Calu3 (cell line): Measurements from ENCODE around the gene MYADML2. TPM values are rescaled to one million over a fixed set of nuclear protein-coding genes. Genes with fewer than 3 reads are reported as not detected.
A peak's percentile ranks its signal among the peaks of the same experiment; 100 is the strongest.

Experiments
- BruUV-seq: library from RNA; stranded (reverse); fragments of 400-500 nt; replicated peaks from 2 replicates; lab custom pipeline; 2021; lab: Mats Ljungman, UMichigan
- CTCF ChIA-PET: fragments of 300-600 bp; sonication (Branson Sonifier 250); formaldehyde crosslinking; loops from one replicate; lab custom pipeline; 2022; ENCODE audit warnings: antibody characterized with exemption; lab: Charles Lee
- DNase-seq: peaks from one replicate; pipeline ENCODE4 v3.0.0; 2022
- H3K27ac Mint-ChIP-seq: one replicate; pipeline ENCODE4 v1.8.0; 2022; ENCODE audit warnings: mixed read lengths; ENCODE audit not compliant: unreplicated experiment
- H3K27me3 Mint-ChIP-seq: one replicate; pipeline ENCODE4 v1.8.0; 2022; ENCODE audit warnings: mixed read lengths; ENCODE audit not compliant: unreplicated experiment
- H3K36me3 Mint-ChIP-seq: one replicate; pipeline ENCODE4 v1.8.0; 2022; ENCODE audit warnings: mild to moderate bottlenecking, moderate library complexity, mixed read lengths; ENCODE audit not compliant: insufficient read depth, unreplicated experiment
- H3K4me1 Mint-ChIP-seq: one replicate; pipeline ENCODE4 v1.8.0; 2022; ENCODE audit warnings: mild to moderate bottlenecking, low read depth, mixed read lengths; ENCODE audit not compliant: unreplicated experiment
- H3K4me3 Mint-ChIP-seq: one replicate; pipeline ENCODE4 v1.8.0; 2022; ENCODE audit warnings: mild to moderate bottlenecking, low read depth, moderate library complexity, mixed read lengths; ENCODE audit not compliant: unreplicated experiment
- H3K9me3 Mint-ChIP-seq: one replicate; pipeline ENCODE4 v1.8.0; 2022; ENCODE audit warnings: low read depth, mixed read lengths; ENCODE audit not compliant: unreplicated experiment
- CTCF ChIP-seq: fragments of 200-600 bp; IDR thresholded peaks from one replicate; pipeline ENCODE4 v1.8.0; 2022; ENCODE audit warnings: antibody characterized with exemption; ENCODE audit not compliant: unreplicated experiment
- intact Hi-C: fragments of 100-400 bp; cut with micrococcal nuclease; formaldehyde crosslinking; loops from one replicate; pipeline ENCODE4 v1.10.0; 2022; ENCODE audit not compliant: unreplicated experiment
- total RNA-seq: library from RNA; stranded (reverse); gene quantifications from 2 replicates; pipeline ENCODE4 v1.2.3, GENCODE V29; 2022

The MYADML2 gene
- total RNA-seq, 1 experiment from 2014 or later = not detected

GRCh38 chr17:81933178-81933699 lies 13.8 kb downstream of the MYADML2 start:
- Mint-ChIP-seq H3K27me3 (no peaks in the 10 kb centered on the region), H3K9me3 (no peaks in the 10 kb centered on the region), H3K27ac (peak overlapping the region; percentile 37), H3K36me3 (peaks cover 77% of the 10 kb centered on the region), H3K4me3 (peak overlapping the region; percentile 2), H3K4me1 (peaks cover 16% of the 10 kb centered on the region)
- no TSS peak for BruUV-seq
- DNase-seq = no peak
- CTCF ChIA-PET = interaction anchor here (0.8 kb wide), 1 partner anchor 30 kb away, joined by 3 read pairs; no protein-coding TSS in a partner anchor
- intact Hi-C loops = no loop called here
- TF ChIP-seq CTCF = no peak

- BruUV-seq = TSS peak; percentile 33
- CTCF ChIA-PET = interaction anchor here (0.8 kb wide), 1 partner anchor 31 kb away, joined by 3 read pairs; no protein-coding TSS in a partner anchor
- H3K4me1 Mint-ChIP-seq = peaks cover 9% of the 10 kb centered on the region
- peak overlapping the region; percentile 2 for H3K4me3 Mint-ChIP-seq
- DNase-seq = no peak
- H3K36me3 Mint-ChIP-seq = peaks cover 80% of the 10 kb centered on the region
- peak overlapping the region; percentile 61 for H3K27ac Mint-ChIP-seq
- H3K9me3 Mint-ChIP-seq = no peaks in the 10 kb centered on the region
- intact Hi-C loops = no loop called here
- no peak for TF ChIP-seq CTCF
- H3K27me3 Mint-ChIP-seq = no peaks in the 10 kb centered on the region
Observed at GRCh38 chr17:81932333-81932983, 14.6 kb downstream of the MYADML2 start.

- Mint-ChIP-seq H3K9me3 (no peaks in the 10 kb centered on the region), H3K27me3 (no peaks in the 10 kb centered on the region), H3K36me3 (peaks cover 77% of the 10 kb centered on the region), H3K4me1 (peaks cover 9% of the 10 kb centered on the region), H3K4me3 (no peak overlapping the region), H3K27ac (peak overlapping the region; percentile 61)
- intact Hi-C loops = no loop called here
- DNase-seq = no peak
- TF ChIP-seq CTCF = no peak
- no TSS peak for BruUV-seq
- CTCF ChIA-PET = no interaction called here
Observed at GRCh38 chr17:81931557-81932332, 15.3 kb downstream of the MYADML2 start.

- no peak for DNase-seq
- CTCF ChIA-PET = no interaction called here
- no TSS peak for BruUV-seq
- Mint-ChIP-seq H3K9me3 (no peaks in the 10 kb centered on the region), H3K27me3 (no peaks in the 10 kb centered on the region), H3K36me3 (peaks cover 77% of the 10 kb centered on the region), H3K27ac (no peak overlapping the region), H3K4me1 (peaks cover 13% of the 10 kb centered on the region), H3K4me3 (no peak overlapping the region)
- intact Hi-C loops = no loop called here
- no peak for TF ChIP-seq CTCF
Observed at GRCh38 chr17:81931189-81931556, 15.9 kb downstream of the MYADML2 start.
